SH-SY5Y (cell line): ENCODE measurements around the gene GSTK1.

Experiments used
- GATA2 ChIP-seq: IDR thresholded peaks from 2 replicates; pipeline ENCODE4 v1.6.1; 2011; ENCODE audit warnings: mild to moderate bottlenecking, low read depth, low read length
- GATA3 ChIP-seq: IDR thresholded peaks from 2 replicates; pipeline ENCODE4 v1.6.1; 2011; ENCODE audit warnings: low read depth, mild to moderate bottlenecking, low read length, moderate library complexity

- TF ChIP-seq GATA2 (no peak), GATA3 (no peak)
These were observed 22.7 kb upstream of the GSTK1 start for GRCh38 chr7:143240291-143241168.
